SK-N-SH treated with all-trans-retinoic acid at 6 μM for 48 hours (cell line): ENCODE results near the gene GALNT15.

Experiments
- ATAC-seq: fragments of 200-7000 bp; cut with Tn5 transposase; 3 replicates; pipeline ENCODE4 v1.9.1; 2020; ENCODE audit warnings: mild to moderate bottlenecking, moderate library complexity
- ARNTL ChIP-seq: fragments of 450-650 bp; formaldehyde crosslinking; IDR thresholded peaks from 2 replicates; pipeline ENCODE4 v1.5.0; 2020; ENCODE audit warnings: low read depth, mild to moderate bottlenecking, moderate library complexity, borderline replicate concordance
- BACH2 ChIP-seq: fragments of 250-450 bp; sonication (Bioruptor Pico); IDR thresholded peaks from 2 replicates; pipeline ENCODE4 v1.9.0; 2021; ENCODE audit warnings: mild to moderate bottlenecking, borderline replicate concordance
- CSDC2 ChIP-seq: fragments of 250-450 bp; sonication (Bioruptor Pico); IDR thresholded peaks from 2 replicates; pipeline ENCODE4 v1.5.0; 2020; ENCODE audit warnings: mild to moderate bottlenecking, moderate library complexity
- ESRRG ChIP-seq: fragments of 250-450 bp; sonication (Bioruptor Pico); IDR thresholded peaks from 2 replicates; pipeline ENCODE4 v1.6.1; 2021; ENCODE audit warnings: mild to moderate bottlenecking
- GLIS3 ChIP-seq: fragments of 250-450 bp; sonication (Bioruptor Pico); IDR thresholded peaks from 2 replicates; pipeline ENCODE4 v1.5.0; 2020; ENCODE audit warnings: mild to moderate bottlenecking, moderate library complexity
- ISL1 ChIP-seq: fragments of 250-450 bp; sonication (Bioruptor Pico); IDR thresholded peaks from 2 replicates; pipeline ENCODE4 v2.1.2; 2022; ENCODE audit warnings: mild to moderate bottlenecking, moderate library complexity
- OSR1 ChIP-seq: fragments of 250-450 bp; sonication (Bioruptor Pico); IDR thresholded peaks from 2 replicates; pipeline ENCODE4 v1.8.0; 2022; ENCODE audit warnings: moderate library complexity, mild to moderate bottlenecking, inconsistent platforms
- PATZ1 ChIP-seq: fragments of 250-450 bp; sonication (Bioruptor Pico); IDR thresholded peaks from 2 replicates; pipeline ENCODE4 v1.8.0; 2020; ENCODE audit warnings: mild to moderate bottlenecking, moderate library complexity, borderline replicate concordance
- PPARA ChIP-seq: fragments of 250-450 bp; sonication (Bioruptor Pico); IDR thresholded peaks from 2 replicates; pipeline ENCODE4 v1.5.0; 2020; ENCODE audit warnings: mild to moderate bottlenecking, borderline replicate concordance
- RARB ChIP-seq: fragments of 250-450 bp; sonication (Bioruptor Pico); IDR thresholded peaks from 2 replicates; pipeline ENCODE4 v1.8.0; 2021; ENCODE audit warnings: mild to moderate bottlenecking, moderate library complexity
- SNAI2 ChIP-seq: fragments of 250-450 bp; sonication (Bioruptor Pico); IDR thresholded peaks from 2 replicates; pipeline ENCODE4 v1.5.0; 2020; ENCODE audit warnings: mild to moderate bottlenecking, moderate library complexity
- TCF4 ChIP-seq: fragments of 250-450 bp; sonication (Bioruptor Pico); IDR thresholded peaks from 2 replicates; pipeline ENCODE4 v1.8.0; 2021; ENCODE audit warnings: mild to moderate bottlenecking, moderate library complexity, borderline replicate concordance
- TOX ChIP-seq: fragments of 250-450 bp; sonication (Bioruptor Pico); IDR thresholded peaks from 2 replicates; pipeline ENCODE4 v1.8.0; 2021; ENCODE audit warnings: mild to moderate bottlenecking, moderate library complexity, borderline replicate concordance
- ZC3H10 ChIP-seq: fragments of 250-450 bp; sonication (Bioruptor Pico); IDR thresholded peaks from 2 replicates; pipeline ENCODE4 v1.5.1; 2021; ENCODE audit warnings: mild to moderate bottlenecking, moderate library complexity
- ZFP3 ChIP-seq: fragments of 250-450 bp; sonication (Bioruptor Pico); IDR thresholded peaks from 2 replicates; pipeline ENCODE4 v1.5.0; 2020; ENCODE audit warnings: mild to moderate bottlenecking, moderate library complexity
- ZFP30 ChIP-seq: fragments of 450-650 bp; formaldehyde crosslinking; IDR thresholded peaks from 2 replicates; pipeline ENCODE4 v1.5.0; 2022; ENCODE audit warnings: mild to moderate bottlenecking, moderate library complexity
- ZNF565 ChIP-seq: fragments of 450-650 bp; formaldehyde crosslinking; conservative IDR thresholded peaks from 2 replicates; pipeline ENCODE4 v1.5.0; 2020; ENCODE audit warnings: low read depth, mild to moderate bottlenecking, moderate library complexity
- ZNF70 ChIP-seq: fragments of 450-650 bp; formaldehyde crosslinking; IDR thresholded peaks from 2 replicates; pipeline ENCODE4 v1.5.0; 2020; ENCODE audit warnings: mild to moderate bottlenecking, moderate library complexity
- ZNF8 ChIP-seq: fragments of 450-650 bp; formaldehyde crosslinking; IDR thresholded peaks from 2 replicates; pipeline ENCODE4 v1.5.0; 2020; ENCODE audit warnings: mild to moderate bottlenecking, moderate library complexity
- TF ChIP-seq, protein P1 (sequence below): fragments of 250-450 bp; sonication (Bioruptor Pico); IDR thresholded peaks from 2 replicates; pipeline ENCODE4 v1.8.0; 2021; ENCODE audit warnings: low read depth, mild to moderate bottlenecking, moderate library complexity, borderline replicate concordance
- TF ChIP-seq, protein P2 (sequence below): fragments of 250-450 bp; sonication (Bioruptor Pico); IDR thresholded peaks from 2 replicates; pipeline ENCODE4 v1.5.1; 2020; ENCODE audit warnings: low read depth, mild to moderate bottlenecking, moderate library complexity
- TF ChIP-seq, protein P3 (sequence below): fragments of 250-450 bp; sonication (Bioruptor Pico); IDR thresholded peaks from 2 replicates; pipeline ENCODE4 v1.5.0; 2020; ENCODE audit warnings: mild to moderate bottlenecking, moderate library complexity

The GALNT15 gene

GRCh38 chr3:16204751-16205150, 30.3 kb downstream of the GALNT15 start:
- ATAC-seq = no peak
- no peak for TF ChIP-seq OSR1 (CRISPR knock-in tag)
- no peak for TF ChIP-seq TCF4 (CRISPR knock-in tag)
- TF ChIP-seq ARNTL (CRISPR knock-in tag) = no peak
- no peak for TF ChIP-seq PPARA
- no peak for TF ChIP-seq CSDC2 (CRISPR knock-in tag)
- TF ChIP-seq ZNF70 (CRISPR knock-in tag) = no peak
- no peak for TF ChIP-seq ZFP30 (CRISPR knock-in tag)
- TF ChIP-seq ZC3H10 (CRISPR knock-in tag) = no peak
- no peak for TF ChIP-seq ESRRG
- TF ChIP-seq, protein P1, sequence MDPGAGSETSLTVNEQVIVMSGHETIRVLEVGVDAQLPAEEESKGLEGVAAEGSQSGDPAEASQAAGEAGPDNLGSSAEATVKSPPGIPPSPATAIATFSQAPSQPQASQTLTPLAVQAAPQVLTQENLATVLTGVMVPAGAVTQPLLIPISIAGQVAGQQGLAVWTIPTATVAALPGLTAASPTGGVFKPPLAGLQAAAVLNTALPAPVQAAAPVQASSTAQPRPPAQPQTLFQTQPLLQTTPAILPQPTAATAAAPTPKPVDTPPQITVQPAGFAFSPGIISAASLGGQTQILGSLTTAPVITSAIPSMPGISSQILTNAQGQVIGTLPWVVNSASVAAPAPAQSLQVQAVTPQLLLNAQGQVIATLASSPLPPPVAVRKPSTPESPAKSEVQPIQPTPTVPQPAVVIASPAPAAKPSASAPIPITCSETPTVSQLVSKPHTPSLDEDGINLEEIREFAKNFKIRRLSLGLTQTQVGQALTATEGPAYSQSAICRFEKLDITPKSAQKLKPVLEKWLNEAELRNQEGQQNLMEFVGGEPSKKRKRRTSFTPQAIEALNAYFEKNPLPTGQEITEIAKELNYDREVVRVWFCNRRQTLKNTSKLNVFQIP = no peak
- no peak for TF ChIP-seq SNAI2
- TF ChIP-seq ZNF8 (CRISPR knock-in tag) = no peak
- no peak for TF ChIP-seq ZNF565

DNA sequence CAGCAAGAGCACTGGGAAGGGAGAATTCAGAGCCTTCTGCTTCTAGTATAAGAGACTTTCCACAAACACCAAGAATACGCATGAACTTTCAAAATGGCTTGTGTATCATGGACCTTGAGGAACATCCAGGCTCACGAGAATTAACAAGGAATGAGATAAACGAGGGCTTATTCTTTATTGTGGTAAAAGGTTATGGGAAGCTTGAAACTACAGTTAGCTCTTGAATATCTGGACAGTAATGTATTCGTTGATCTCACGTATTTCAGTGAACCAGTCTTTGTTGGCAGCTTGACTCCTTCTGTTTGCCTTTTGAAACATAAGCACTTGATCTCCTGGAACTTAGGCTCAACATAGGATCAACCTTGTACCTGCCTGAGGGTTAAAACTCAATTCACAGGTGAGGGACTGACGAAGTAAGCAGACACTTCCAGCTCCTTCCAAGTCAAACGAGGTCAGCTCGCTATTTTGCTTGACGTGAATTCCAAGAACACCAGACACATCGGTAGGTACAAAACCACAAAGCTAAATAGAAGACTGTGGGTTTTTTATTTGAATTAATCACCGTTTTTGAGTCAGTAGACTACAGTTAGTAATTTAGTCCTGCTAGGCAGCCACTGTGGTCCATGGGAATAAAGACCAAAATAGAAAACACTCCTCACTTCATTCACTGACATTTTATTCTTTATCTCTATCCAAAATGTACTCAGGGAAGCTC, 30.8 kb downstream of the GALNT15 start:
- TF ChIP-seq CSDC2 (CRISPR knock-in tag) (no peak), OSR1 (CRISPR knock-in tag) (no peak), ZNF565 (no peak), GLIS3 (CRISPR knock-in tag) (no peak), BACH2 (CRISPR knock-in tag) (no peak), SNAI2 (no peak), ZFP3 (CRISPR knock-in tag) (no peak), PPARA (no peak), ZNF8 (CRISPR knock-in tag) (no peak), ISL1 (CRISPR knock-in tag) (no peak), TOX (CRISPR knock-in tag) (no peak)
- TF ChIP-seq, protein P2, sequence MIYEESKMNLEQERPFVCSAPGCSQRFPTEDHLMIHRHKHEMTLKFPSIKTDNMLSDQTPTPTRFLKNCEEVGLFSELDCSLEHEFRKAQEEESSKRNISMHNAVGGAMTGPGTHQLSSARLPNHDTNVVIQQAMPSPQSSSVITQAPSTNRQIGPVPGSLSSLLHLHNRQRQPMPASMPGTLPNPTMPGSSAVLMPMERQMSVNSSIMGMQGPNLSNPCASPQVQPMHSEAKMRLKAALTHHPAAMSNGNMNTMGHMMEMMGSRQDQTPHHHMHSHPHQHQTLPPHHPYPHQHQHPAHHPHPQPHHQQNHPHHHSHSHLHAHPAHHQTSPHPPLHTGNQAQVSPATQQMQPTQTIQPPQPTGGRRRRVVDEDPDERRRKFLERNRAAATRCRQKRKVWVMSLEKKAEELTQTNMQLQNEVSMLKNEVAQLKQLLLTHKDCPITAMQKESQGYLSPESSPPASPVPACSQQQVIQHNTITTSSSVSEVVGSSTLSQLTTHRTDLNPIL (CRISPR knock-in tag) = no peak
- no peak; the same call in 2 of the 3 replicates for ATAC-seq

- TF ChIP-seq OSR1 (CRISPR knock-in tag) (no peak), ZFP30 (CRISPR knock-in tag) (no peak), TCF4 (CRISPR knock-in tag) (no peak), PPARA (no peak), SNAI2 (no peak), ZNF70 (CRISPR knock-in tag) (no peak), ARNTL (CRISPR knock-in tag) (no peak), CSDC2 (CRISPR knock-in tag) (no peak), RARB (CRISPR knock-in tag) (no peak)
- ATAC-seq = no peak
Observed at GRCh38 chr3:16207031-16207430, 32.6 kb downstream of the GALNT15 start.

DNA sequence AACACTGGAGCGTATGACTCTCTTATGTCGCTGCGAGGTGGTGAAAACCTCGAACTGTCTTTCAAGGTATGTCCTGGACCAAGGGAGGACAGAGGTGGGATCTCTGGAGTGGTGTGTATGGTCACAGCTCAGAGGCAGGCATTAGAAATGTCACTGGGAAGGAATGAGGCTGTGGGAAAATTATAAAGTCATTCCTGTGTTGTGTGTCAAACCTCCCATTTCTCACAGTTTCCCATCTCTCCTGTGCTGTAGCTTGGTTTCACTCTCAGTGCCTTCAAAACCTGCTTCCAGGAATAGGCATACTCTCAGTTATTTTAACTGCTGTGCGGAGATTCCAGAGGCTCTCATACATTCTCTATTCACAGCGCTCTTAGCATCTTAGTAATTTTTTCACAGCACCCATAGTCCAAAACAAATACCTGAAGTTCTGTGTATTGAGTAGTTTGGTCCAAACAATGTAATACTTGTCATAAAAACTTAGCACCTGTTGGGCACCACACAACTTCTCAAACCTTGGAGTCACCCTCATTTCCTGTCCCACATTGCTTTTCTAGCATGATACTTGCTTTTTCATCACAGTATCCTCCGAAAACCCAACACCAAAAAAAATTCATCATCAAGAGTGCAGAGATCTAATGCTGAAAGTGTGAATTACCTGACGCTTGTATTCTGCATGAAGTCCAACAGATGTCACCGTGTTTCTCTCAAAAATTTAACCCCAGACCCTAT, 36.9 kb downstream of the GALNT15 start:
- TF ChIP-seq TCF4 (CRISPR knock-in tag) = no peak
- TF ChIP-seq, protein P3, sequence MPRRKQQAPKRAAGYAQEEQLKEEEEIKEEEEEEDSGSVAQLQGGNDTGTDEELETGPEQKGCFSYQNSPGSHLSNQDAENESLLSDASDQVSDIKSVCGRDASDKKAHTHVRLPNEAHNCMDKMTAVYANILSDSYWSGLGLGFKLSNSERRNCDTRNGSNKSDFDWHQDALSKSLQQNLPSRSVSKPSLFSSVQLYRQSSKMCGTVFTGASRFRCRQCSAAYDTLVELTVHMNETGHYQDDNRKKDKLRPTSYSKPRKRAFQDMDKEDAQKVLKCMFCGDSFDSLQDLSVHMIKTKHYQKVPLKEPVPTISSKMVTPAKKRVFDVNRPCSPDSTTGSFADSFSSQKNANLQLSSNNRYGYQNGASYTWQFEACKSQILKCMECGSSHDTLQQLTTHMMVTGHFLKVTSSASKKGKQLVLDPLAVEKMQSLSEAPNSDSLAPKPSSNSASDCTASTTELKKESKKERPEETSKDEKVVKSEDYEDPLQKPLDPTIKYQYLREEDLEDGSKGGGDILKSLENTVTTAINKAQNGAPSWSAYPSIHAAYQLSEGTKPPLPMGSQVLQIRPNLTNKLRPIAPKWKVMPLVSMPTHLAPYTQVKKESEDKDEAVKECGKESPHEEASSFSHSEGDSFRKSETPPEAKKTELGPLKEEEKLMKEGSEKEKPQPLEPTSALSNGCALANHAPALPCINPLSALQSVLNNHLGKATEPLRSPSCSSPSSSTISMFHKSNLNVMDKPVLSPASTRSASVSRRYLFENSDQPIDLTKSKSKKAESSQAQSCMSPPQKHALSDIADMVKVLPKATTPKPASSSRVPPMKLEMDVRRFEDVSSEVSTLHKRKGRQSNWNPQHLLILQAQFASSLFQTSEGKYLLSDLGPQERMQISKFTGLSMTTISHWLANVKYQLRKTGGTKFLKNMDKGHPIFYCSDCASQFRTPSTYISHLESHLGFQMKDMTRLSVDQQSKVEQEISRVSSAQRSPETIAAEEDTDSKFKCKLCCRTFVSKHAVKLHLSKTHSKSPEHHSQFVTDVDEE (CRISPR knock-in tag) = no peak
- TF ChIP-seq ZFP3 (CRISPR knock-in tag) = no peak
- TF ChIP-seq PATZ1 (CRISPR knock-in tag) = no peak
- TF ChIP-seq, protein P1 = no peak
- no peak for TF ChIP-seq ESRRG
- no peak for TF ChIP-seq RARB (CRISPR knock-in tag)
- ATAC-seq = no peak
